ENCODE results near the gene ITIH3. TPM values are rescaled to one million over a fixed set of nuclear protein-coding genes. Genes with fewer than 3 reads are reported as not detected.

Gene ITIH3
- total RNA-seq, 1 donor from 2014 or later: 48.2 TPM

DNA sequence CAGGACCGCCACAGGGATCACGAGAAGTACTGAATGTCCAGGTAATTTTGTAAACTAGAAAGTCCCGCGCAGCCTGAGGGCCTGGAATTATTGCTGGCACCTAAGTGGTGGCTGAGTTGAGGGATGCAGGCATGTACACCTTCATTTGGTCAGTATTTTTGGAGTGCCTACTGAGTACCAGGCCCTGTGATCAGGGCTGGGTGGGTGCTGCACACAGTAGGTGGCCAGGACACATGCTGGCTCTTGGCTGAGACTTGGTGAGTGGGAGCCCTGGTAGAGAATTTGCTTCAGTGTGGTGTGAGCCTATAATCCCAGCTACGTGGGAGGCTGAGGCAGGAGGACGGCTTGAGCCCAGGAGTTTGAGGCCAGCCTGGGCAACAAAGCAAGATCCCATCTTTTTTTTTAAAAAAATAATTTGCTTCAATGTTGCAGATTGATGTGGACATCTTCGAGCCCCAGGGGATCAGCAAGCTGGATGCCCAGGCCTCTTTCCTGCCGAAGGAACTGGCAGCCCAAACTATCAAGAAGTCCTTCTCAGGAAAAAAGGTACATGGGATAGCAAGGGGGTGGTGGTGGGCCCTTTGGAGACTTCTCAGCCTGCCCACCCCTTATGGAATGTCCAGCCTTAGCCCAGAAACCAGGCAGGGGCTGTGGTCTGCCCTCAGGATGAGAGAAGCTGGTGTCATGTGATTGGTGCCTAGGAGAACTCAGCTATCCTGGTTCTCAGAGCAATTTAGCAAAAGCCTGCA, 14.6 kb upstream of the ITIH3 start:
- no peak for DNase-seq (ENCODE audit: low spot score)

DNA sequence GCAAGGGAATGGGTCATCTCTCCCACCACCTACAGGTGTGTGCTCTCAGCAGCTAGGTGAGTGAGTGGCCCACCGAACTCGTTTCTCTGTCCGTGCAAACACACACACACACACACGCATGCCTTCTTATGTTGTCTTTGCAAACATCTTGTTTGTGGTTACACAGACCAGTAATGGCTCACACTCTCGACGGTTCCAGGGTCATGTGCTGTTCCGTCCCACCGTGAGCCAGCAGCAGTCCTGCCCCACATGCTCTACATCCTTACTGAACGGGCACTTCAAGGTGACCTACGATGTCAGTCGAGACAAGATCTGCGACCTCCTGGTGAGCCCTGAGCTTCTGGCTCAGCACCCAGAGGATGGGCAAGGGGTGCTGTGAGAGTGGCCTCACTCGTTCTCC, 12.9 kb upstream of the ITIH3 start:
- DNase-seq (ENCODE audit: low spot score): no peak

DNA sequence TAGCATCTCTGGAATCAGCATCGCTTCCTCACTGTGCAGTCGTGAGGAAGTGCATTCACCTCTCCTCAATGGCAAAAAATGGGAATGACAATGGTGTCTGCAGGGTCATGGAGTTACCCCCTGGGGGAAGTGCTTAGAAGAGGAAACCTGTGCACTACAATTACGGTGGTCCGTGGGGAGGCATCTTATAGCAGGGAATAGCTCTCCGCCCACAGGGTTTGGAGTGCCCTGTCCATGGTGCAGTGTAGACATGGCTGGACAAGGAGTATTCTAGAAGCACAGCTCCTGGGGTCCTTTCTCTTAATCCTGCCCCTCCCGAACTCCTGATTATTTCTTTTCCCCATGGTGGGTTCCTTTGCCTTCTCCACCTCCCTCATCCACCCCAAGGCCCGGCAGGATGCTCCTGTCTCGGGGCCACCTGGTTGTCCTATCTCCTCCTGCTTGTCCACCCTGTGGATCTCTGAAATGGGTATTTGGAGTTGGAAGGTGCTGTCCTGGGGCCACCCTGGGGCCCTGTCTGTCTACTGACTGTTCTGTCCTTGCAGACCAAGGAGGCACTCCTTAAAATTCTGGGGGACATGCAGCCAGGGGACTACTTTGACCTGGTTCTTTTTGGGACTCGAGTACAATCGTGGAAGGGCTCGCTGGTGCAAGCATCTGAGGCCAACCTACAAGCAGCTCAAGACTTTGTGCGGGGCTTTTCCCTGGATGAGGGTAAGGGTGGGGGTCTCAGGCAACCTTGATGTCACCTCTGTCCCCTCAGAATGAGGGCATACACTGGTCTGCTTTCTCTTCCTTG, 12.0 kb upstream of the ITIH3 start:
- DNase-seq (ENCODE audit: low spot score): no peak

DNA sequence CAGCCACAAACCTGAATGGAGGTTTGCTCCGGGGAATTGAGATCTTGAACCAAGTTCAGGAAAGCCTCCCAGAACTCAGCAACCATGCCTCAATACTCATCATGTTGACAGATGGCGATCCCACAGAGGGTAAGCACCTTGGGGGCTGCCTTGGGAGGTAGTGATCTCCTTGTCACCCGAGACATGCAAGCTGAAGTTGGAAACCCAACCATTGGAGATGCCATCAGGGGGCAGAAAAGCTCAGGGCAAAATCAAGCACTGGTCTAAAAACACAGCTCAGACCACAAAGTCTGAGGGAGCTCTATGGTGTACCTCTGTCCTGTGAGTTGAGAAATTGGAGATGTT, 11.4 kb upstream of the ITIH3 start:
- no peak for DNase-seq (ENCODE audit: low spot score)

DNA sequence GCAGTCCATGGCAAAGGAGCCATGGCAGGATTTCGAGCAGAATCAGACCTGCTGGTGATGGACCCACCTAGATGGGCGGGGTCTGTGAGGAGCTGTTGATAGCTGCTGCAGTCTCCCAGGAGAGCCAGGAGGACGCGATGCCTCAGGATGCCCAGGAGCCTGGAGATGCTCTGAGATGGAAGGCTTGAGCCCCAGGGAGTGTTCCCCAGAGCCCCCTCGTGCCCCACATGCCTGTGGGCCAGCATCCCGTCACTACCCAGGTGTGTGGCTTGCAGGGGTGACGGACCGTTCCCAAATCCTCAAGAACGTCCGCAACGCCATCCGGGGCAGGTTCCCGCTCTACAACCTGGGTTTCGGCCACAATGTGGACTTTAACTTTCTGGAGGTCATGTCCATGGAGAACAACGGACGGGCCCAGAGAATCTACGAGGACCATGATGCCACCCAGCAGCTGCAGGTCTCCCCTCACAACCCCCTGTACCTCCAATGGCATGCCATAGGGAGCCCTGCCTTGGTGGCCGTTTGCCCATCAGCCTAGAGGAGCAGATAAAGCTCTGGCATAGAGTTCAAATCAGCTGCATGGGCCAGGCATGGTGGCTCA, 10.5 kb upstream of the ITIH3 start:
- no peak for DNase-seq (ENCODE audit: low spot score)

DNA sequence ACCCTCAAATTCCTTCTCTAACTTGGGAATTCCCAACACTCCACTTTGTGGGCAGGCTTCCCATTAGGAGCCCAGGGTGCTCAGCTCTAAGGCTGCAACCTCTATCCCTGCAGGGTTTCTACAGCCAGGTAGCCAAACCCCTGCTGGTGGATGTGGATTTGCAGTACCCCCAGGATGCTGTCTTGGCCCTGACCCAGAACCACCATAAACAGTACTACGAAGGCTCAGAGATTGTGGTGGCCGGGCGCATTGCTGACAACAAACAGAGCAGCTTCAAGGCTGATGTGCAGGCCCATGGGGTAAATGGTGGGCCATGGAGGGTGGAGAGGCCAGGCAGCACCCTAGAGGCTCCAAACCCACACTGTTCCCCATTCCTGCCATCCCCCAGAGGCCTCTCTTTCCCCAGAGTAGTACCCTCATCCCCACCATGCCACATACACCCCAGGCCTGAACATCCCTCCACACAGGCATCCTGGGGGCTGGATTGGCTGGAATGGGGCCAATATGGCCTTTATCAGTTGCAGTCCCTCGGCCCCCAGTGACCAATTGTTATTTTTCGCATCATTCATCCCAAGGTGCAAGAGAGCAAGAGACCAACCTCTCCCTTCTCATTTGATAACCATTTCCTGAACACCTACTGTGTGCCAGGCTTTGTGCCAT, 9.5 kb upstream of the ITIH3 start:
- DNase-seq (ENCODE audit: low spot score): no peak

DNA sequence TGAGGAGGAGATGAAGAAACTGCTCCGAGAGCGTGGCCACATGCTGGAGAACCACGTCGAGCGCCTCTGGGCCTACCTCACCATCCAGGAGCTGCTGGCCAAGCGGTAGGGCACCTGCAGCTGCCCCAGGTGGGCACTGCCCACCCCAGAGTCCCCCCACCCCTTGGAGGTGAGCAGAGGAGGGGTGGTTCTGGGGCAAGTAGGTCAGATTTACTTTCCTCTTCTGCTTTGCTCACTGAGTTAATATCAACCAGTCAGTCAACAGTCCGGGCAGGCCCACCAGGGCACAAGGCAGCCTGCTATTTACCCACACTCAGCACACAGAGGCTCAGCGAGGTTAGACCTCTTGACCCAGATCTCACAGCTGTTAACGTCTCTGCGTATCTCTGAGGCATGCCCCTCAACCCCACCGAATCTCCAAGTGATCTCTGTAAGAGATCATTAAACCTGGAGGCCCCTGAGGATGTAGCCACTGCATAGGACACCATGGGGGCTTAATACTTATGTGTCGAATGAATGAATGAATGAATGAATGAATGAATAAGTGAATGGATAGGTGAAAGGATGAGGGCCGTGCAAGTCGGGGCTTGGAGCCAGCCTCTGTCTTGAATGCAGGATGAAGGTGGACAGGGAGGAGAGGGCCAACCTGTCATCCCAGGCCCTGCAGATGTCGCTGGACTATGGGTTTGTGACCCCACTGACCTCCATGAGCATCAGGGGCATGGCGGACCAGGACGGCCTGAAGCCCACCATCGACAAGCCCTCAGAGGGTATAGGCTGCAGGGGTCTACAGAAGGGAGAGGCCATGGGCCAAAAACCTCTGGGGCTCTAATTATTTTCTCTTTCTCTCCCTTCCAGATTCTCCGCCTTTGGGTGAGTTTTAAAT, 8.0 kb upstream of the ITIH3 start:
- DNase-seq (ENCODE audit: low spot score): no peak

DNA sequence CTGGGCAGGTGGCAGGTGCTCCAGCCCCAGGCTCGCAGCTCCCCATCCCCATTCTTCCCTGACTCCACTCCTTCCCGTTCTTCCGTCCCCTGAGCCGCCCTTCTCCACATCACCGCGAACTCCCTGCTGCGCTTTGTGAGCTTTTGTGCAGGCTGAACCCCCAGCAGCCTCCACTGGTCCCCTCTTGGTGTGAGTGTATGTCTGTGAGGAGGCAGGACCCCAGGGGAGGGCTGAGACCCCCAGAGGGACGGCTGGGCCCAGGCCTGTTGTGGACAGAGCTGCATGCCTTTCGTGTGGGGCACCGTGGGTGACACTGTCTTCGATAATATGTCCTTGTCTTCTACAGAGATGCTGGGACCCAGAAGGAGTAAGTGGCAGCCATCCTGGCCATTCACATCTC, 7.3 kb upstream of the ITIH3 start:
- DNase-seq (ENCODE audit: low spot score): no peak

DNA sequence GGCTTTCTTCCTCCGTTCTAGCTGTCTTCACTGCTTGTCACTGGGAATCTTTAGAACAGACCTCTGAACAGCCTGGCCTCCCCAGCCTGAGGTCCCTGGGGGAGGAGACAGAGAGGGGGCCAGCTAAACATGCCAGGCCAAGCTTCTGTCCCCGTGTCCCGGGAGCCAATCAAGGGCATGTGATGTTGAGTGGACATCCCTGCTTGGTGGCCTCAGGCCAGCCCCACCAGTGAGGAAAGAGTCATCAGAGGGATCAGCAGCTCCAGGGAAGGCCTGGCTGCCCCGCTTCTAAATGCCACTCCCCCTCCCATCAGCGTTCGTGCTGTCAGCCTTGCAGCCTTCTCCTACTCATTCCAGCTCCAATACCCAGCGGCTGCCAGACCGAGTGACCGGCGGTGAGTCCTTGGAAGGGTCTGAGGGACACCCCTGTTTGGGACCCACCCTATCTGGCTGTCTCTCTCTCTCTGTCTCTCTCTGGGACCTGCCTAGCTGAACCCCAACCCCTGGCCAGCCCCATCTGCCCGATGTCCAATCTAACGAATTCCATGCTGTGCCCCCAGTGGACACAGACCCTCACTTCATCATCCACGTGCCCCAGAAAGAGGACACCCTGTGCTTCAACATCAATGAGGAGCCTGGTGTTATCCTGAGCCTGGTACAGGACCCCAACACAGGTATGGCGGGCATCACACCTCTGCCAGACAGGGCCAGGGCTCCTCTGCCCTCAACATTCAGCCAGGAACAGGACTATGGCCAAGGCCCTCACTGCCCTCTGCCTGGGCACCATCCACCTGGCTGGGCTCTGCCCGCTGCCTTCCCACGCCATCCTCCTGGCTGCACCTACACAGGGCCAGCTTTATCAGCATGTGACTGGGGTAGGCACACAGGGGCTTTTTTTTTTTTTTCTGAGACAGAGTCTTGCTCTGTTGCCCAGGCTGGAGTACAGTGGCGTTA, 6.6 kb upstream of the ITIH3 start:
- no peak for DNase-seq (ENCODE audit: low spot score)

DNA sequence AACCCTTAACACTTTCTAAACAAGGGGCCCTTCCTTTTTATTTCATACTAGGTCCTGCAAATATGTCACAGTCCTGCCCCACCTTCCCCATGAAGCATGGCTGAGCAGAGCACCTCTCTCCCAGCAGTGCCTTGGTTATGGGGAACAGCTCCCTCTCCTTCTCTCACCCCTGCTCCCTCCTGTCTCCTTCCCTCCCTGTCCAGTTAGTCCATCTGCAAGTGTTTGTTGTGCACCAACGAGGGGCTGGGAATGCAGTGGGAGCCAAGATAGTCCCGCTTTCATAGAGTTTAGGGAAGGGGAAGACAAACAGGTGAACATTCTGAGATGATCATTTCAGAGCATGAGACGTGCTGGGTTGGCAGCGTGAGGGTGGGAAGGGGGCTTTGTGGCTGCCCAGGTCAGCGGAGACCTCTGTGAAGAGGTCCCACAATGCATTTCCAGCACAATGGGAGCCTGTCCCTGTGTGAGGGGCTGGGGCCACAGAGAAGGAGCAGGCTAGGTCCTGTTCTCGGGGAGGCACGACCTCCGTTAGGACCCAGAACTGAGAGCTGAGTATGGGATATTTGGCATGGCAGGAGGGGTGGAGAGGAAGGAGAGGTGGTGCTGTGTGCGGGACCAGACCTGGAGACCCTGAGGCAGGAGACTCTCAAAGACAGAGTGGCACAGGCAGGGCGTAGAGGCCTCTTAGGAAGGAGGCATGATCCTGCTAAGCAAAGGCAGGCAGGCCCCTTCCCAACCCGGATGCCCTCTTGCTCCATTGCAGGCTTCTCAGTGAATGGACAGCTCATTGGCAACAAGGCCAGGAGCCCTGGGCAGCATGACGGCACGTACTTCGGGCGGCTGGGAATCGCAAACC, 5.5 kb upstream of the ITIH3 start:
- DNase-seq (ENCODE audit: low spot score): no peak

DNA sequence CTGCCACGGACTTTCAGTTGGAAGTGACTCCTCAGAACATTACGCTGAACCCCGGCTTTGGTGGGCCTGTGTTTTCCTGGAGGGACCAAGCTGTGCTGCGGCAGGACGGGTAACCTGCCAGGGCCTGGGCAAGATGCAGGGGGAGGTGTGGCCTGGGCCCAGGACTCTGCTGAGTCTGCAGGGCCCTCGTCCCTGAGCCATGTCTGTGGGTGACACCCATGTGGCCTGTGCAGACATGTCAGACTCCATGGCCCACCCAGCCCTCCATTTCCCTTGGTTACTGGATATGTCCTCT, 4.9 kb upstream of the ITIH3 start:
- DNase-seq (ENCODE audit: low spot score): no peak

DNA sequence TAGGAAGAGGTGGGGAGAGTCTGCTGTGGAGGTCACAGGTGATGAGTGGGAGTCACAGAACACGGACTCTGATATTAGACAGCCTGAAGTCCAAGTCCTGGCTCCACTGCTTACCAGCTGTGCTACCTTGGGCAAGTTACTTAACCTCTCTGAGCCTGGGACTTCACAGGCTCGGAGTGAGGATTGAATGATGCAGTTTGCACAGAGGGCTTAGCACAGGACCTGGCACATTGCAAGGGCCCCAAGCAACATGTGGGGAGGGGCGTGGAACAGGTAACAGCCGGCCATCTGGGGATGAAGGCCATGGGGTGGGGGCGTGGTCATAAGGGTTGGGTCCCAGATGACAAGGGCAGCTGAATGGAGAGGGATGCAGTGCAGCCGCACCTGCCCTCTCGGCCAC, 4.3 kb upstream of the ITIH3 start:
- DNase-seq (ENCODE audit: low spot score): no peak

DNA sequence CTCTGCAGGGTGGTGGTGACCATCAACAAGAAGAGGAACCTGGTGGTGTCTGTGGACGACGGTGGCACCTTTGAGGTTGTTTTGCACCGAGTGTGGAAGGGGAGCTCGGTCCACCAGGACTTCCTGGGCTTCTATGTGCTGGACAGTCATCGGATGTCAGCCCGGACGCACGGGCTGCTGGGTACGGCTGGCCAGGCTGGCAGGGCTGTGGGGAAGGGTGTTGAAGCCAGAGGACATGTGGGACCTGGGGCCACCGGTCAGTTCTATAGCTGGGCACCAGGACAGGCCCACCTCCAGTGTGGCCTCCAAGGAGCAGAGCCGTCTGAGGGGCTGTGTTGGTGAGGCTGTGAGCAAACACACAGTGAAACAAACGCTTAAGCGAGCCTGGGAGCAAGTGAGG, 3.9 kb upstream of the ITIH3 start:
- no peak for DNase-seq (ENCODE audit: low spot score)

DNA sequence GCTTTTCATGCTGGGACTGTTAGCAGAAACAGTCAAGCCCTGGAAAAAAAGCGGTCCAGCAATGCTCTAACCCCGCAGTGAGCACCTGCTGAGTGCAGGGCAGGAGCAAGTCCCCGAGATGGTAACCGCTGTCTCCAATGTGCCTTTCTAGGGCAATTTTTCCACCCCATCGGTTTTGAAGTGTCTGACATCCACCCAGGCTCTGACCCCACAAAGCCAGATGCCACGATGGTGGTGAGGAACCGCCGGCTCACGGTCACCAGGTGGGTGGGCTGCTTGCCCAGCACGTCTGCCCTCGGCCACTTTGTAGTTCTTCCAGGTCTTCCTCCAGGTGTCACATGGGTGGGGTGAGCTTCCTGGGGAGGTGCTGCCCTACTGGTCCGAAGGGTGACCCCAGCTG, 3.2 kb upstream of the ITIH3 start:
- no peak for DNase-seq (ENCODE audit: low spot score)

DNA sequence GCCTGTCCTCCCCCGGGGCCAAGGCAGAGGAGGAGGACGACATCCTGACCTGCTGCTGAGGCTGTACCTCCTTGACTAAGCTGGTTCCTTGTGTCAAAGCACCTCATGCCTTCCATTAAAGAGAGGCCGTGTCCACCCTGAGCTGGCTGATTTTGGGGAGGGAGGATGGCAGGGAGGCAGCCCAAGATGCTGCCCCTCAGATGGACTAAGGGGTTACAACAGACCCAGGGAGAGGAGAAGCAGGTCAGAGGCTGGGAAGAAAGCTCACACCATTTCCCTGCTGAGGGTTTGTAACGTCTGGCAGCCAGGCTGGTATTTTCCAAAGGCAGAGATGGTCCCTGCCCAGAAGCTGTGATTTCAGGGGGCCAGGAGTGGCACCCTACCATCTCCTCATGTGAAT, 2.7 kb upstream of the ITIH3 start:
- no peak for DNase-seq (ENCODE audit: low spot score)

DNA sequence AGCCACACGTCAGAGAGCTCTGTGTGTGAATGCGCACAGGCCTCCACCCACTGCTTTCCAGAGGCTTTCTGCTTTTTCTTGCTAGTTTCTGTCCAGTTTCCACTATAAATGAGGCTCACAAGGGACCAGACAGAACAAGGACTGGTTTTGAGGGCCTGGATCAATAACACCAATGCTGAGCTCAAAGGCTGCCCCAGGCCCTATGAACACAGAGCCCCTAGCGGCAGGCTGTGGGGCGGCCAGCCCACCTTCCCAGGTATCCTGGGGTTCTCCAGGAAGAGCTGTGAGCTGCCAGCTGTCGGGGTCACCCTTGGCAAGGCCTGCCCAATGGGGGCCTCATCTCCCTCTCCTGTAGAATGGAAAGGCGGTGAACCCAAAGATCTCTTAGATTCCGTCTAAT, 2.2 kb upstream of the ITIH3 start:
- no peak for DNase-seq (ENCODE audit: low spot score)

DNA sequence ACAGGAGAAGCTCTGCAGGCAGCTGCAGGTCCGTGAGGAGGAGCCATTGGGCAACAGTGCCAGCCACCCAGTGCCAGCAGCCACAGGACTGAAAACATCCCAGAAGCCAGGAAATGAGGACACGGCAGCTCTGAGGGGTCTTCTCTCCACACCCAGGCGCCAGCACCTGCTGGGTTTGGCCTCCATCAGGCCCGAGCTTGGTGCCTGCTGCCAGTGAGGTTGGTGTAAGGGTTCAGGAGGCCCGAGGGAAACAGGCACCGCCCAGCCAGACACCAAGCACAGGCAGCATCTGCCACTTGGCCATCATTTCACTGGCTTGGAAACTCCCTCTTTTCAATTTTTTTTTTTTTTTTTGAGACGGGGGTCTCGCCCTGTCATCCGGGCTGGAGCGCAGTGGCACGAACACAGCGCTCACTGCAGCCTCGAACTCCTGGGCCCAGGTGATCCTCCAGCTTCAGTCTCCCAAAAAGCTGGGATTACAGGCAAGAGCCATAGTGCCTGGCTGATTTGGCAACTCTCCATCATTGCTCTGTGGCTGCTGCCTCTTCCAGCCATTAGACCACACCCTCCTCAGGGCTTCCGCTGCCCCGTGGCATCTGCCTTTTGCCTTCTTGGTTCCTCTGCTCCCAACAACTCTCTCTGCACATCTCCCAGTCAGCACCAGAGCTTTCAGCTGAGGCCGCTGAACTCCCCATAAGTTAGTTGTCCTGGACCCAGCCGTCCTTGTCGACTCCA, 1.5 kb upstream of the ITIH3 start:
- DNase-seq (ENCODE audit: low spot score): no peak

DNA sequence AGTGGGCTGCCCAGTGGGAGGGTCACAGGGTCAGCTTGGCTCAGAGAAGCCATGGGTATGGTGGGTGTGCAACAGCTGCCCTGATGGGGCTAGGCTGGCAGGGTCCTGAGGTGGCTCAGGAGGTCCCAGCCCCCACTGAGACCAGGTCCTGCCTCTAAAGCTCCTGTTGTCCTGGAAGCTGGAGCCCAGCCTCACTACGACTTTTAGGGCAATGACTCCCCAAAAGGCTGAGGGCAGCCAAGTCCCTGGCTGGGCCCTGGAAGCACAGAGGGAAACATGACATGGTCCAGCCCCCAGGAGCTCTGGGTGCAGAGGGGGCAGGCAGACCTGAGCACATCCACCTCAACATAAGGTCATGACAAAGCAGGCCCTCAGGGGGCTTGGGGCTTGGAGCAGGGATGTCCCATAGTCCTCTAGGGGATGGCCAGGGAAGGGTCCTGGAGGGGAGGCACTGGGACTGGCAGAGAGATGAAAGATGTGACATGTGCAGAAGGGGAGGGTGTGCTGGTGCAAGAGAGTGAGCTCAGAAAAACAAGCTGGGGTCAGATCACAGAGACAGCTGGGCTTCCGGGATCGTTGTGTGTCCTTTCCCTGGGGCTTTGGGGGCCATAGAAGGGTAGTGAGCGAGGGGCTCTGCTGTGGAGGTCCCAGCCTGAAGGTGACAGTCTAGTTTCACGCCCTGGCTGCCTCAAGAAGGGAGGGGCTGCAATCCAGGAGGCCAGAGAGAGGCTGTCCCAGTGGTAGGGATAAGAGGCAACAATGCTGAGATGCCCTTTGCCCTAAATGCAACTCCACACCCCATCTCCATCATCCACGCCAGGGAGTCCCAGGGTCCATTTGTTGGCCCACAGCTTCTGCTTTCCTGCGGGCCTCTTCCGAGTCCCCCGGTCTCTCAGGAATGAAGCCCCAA, 639 bp upstream of the ITIH3 start:
- no peak for DNase-seq (ENCODE audit: low spot score)
